Measurements from ENCODE around the gene LHFPL2.

Gene LHFPL2

GRCh38 chr5:78665534-78665933, 17.0 kb upstream of the LHFPL2 start:
- DNase-seq = no peak

- no peak for DNase-seq
Observed at GRCh38 chr5:78662323-78662722, 13.8 kb upstream of the LHFPL2 start.

- no peak for DNase-seq
Observed at GRCh38 chr5:78661691-78662090, 13.1 kb upstream of the LHFPL2 start.

GRCh38 chr5:78661044-78661443, 12.5 kb upstream of the LHFPL2 start:
- no peak for DNase-seq

GRCh38 chr5:78660401-78660800, 11.8 kb upstream of the LHFPL2 start:
- no peak for DNase-seq

- DNase-seq = no peak
Observed at GRCh38 chr5:78659714-78660113, 11.1 kb upstream of the LHFPL2 start.

- DNase-seq = no peak
Observed at GRCh38 chr5:78659114-78659513, 10.5 kb upstream of the LHFPL2 start.

- DNase-seq = no peak
Observed at GRCh38 chr5:78657201-78657600, 8.6 kb upstream of the LHFPL2 start.

GRCh38 chr5:78655746-78656290, 7.2 kb upstream of the LHFPL2 start:
- no peak for DNase-seq

- no peak for DNase-seq
Observed at GRCh38 chr5:78654386-78654785, 5.8 kb upstream of the LHFPL2 start.

- DNase-seq = no peak
Observed at GRCh38 chr5:78653681-78654366, 5.3 kb upstream of the LHFPL2 start.

GRCh38 chr5:78653031-78653430, 4.5 kb upstream of the LHFPL2 start:
- no peak for DNase-seq

GRCh38 chr5:78651468-78651867, 2.9 kb upstream of the LHFPL2 start:
- DNase-seq = no peak

GRCh38 chr5:78650531-78650930, 2.0 kb upstream of the LHFPL2 start:
- DNase-seq = no peak

GRCh38 chr5:78649861-78650496, 1.4 kb upstream of the LHFPL2 start:
- no peak for DNase-seq

GRCh38 chr5:78649211-78649695, 681 bp upstream of the LHFPL2 start:
- DNase-seq = no peak

GRCh38 chr5:78647838-78648358, 674 bp downstream of the LHFPL2 start:
- DNase-seq = peak in 1 of 2 experiments; percentile 51

- DNase-seq = peak in 1 of 2 experiments; percentile 48
Observed at GRCh38 chr5:78647351-78647818, 1.2 kb downstream of the LHFPL2 start.

GRCh38 chr5:78644741-78645300, 3.8 kb downstream of the LHFPL2 start:
- no peak for DNase-seq

GRCh38 chr5:78644129-78644528, 4.4 kb downstream of the LHFPL2 start:
- no peak for DNase-seq

- no peak for DNase-seq
Observed at GRCh38 chr5:78642701-78643100, 5.9 kb downstream of the LHFPL2 start.

GRCh38 chr5:78640662-78641474, 7.7 kb downstream of the LHFPL2 start:
- DNase-seq = peak in 1 of 2 experiments; percentile 23

- DNase-seq = no peak
Observed at GRCh38 chr5:78639791-78640190, 8.8 kb downstream of the LHFPL2 start.
